GM12872 (cell line): Measurements from ENCODE around the gene LZIC.

ENCODE experiments used
- TF ChIP-seq, protein P1 (sequence below): IDR thresholded peaks from 3 replicates; pipeline ENCODE4 v1.5.1; 2011; ENCODE audit warnings: low read depth, mild to moderate bottlenecking, low read length, moderate library complexity; ENCODE audit not compliant: insufficient read depth

Gene LZIC

DNA sequence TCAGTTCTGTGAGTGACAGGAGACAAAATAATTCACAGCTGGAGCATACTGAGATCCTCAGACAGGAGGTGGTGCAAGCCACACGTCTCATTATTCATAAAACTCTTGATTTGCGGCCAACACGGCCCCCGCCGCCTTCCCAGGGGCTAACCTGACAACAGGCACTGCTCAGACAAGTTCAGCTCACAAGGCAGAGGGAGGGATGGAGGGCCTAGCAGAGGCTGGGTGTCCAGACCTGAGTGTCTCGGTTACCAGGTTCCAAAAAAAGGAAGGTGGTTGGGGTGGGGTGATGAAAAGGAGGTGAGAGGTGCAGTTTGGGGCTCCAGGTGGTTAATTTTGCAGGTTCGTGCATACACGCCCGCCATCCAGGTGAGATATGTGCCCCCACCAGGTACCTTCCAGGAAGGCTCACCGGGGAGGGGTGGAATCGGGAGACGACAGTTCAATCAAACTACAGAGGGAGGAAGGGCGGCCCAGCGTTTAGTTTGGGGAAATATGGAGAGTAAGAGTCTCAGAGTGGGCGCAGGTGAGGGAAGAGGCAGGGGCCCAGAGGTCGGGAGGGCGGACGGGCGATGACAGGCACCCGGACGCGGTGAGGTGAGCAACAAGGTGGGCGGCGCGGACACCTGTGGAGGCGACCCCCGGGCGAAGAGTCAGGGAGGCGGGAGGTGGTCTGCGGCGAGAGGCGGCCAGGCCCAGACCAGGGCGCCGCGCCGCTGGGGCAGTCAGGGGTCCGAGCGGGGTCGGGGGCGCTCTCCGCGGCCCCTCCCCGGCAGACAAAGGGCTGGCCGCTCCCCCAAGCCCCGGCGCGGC is 33.8 kb downstream of the LZIC start:
- TF ChIP-seq, protein P1, sequence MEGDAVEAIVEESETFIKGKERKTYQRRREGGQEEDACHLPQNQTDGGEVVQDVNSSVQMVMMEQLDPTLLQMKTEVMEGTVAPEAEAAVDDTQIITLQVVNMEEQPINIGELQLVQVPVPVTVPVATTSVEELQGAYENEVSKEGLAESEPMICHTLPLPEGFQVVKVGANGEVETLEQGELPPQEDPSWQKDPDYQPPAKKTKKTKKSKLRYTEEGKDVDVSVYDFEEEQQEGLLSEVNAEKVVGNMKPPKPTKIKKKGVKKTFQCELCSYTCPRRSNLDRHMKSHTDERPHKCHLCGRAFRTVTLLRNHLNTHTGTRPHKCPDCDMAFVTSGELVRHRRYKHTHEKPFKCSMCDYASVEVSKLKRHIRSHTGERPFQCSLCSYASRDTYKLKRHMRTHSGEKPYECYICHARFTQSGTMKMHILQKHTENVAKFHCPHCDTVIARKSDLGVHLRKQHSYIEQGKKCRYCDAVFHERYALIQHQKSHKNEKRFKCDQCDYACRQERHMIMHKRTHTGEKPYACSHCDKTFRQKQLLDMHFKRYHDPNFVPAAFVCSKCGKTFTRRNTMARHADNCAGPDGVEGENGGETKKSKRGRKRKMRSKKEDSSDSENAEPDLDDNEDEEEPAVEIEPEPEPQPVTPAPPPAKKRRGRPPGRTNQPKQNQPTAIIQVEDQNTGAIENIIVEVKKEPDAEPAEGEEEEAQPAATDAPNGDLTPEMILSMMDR, result no peak

DNA sequence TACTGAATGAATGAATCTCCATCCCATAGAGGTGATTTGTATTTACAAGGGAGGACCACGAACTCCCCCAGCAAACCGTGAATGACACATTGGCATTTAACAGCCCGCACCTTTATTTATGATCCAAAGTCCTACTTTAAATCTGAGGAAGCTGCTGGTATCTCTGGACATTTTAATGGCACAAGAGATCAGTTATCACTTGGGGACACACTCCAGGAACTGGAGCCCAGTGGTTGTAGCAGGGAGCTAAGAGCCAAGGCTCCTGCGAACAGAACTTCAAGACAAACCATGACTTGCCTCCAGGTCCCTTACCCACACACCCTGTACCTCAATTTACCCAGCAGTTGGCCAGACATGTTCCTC is 34.3 kb downstream of the LZIC start:
- TF ChIP-seq, protein P1, result no peak

DNA sequence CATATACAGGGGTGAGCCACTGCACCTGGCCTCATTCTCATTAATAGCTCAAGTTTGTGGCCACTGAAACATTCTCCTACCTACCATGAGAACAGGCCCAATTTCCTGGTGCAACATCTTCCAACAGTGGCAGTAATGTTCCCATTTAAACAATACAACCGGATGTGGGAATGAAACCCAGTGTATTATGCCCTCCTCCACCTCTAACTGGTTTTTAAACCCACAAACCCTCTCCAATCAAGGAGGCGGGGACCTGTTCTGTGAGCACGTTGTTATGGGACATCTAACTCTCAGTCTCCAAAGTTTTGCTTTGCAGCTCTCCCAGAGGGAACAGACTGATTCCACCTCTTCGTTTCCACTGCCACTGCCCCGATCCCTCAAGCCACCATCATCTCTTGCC is 35.8 kb downstream of the LZIC start:
- TF ChIP-seq, protein P1, result no peak

DNA sequence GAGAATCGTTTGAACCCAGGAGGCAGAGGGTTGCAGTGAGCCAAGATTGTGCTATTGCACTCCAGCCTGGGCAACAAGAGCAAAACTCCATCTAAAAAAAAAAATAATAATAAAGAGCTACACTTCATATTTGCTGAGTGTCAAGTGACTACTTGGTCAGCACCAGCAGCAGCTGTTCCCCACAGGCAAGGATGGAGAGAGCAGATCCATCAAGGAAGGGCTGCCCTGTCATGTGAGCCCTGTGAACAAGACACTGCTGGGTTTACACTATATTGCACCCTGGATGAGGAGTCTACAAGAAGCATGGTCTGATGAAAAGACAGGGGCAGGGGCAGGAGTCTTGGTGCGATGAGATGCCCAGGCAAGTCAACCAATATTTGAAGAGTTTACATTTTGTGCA is 36.7 kb downstream of the LZIC start:
- TF ChIP-seq, protein P1, result no peak

DNA sequence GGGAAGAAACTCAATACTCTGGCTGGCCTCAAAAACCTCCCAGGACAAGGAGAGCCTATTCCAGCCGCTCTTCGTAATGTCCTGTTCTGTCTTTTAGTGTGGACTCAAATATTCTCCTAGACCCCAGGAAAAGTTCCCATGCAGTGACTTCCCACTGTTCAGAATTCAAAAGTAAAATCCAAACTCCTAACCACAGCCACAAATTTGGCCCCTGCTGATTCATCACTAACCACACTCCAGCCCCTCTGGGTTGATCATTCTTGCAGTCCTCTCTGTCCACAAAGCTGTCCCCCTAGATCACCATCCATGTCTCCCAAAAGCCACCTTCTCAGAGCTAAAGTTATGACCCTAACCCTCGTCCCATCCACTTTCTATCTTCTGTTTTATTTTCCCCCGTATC is 38.2 kb downstream of the LZIC start:
- TF ChIP-seq, protein P1, result no peak

DNA sequence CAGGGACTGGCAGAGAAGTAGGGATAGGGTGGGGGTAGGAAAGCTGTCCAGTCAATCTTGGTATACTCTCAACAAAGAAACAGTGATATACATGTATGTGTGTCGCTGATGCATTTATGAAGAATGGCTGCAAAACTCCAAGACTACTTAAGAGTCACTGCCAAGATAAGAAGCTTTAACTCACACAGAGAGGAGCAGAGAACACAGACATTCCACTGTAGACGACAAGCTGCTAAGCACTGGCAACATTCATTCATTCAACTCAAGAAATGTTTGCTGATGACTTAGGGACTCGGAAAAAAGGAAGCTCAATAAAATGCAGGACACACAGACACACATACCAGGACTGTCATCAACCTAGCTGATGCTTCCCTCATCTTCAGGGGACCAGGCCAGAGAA is 38.6 kb downstream of the LZIC start:
- TF ChIP-seq, protein P1, result no peak

DNA sequence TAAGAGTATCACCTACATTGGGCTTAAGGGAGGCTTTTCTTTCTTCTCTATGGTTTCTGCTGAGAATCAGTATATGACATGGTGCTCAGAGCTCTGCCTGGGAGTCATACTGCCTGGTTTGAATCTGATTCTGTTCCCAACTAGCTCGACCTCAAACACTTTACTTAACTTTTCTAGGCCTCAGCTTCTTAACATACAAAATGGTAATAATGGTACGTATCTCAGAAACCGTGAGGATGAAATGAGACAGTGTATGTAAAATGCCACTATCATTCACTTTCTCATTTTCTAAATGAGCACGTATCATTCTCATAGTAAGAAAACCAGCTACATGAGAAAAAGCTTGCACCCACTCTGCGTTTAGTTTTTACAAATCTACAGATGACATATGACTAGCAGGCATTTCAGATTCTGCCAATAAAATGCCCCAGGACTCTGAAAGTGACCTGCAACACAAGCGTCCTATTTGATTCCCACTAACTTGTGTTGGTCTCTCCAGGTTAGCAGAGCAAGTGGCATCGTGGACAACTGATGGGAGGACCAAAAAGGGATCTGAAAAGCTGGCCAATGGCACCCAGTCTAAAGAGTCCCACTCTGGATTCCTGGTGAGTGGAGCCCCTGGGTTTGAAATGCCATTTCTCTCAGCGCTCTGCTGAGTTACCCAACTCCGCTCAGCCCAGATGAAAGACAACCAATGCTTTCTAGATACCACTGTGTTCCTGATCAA is 39.2 kb downstream of the LZIC start:
- TF ChIP-seq, protein P1, result no peak
